Testis (tissue), 3 donors: Measurements from ENCODE around the gene SLC35D2. TPM values are rescaled to one million over a fixed set of nuclear protein-coding genes. Genes with fewer than 3 reads are reported as not detected.

Experiments used
- DNase-seq: peaks from one replicate; pipeline ENCODE4 v3.0.0-alpha.2; 2019
- H3K27ac ChIP-seq, 2 donors: fragments of 200-600 bp; sonication (generic); one replicate each; pipeline ENCODE4 v1.5.1; 2019
- H3K27me3 ChIP-seq: fragments of 200-600 bp; sonication (generic); one replicate; pipeline ENCODE4 v1.5.1; 2019
- H3K36me3 ChIP-seq: fragments of 200-600 bp; sonication (generic); one replicate; pipeline ENCODE4 v1.5.1; 2017; ENCODE audit warnings: low read depth; ENCODE audit errors: missing control alignments
- H3K4me1 ChIP-seq: fragments of 200-600 bp; sonication (generic); one replicate; pipeline ENCODE4 v1.5.1; 2019
- H3K4me3 ChIP-seq, 2 donors: fragments of 200-600 bp; sonication (generic); one replicate each; pipeline ENCODE4 v1.5.1; 2017 to 2019
- H3K9me3 ChIP-seq: fragments of 200-600 bp; sonication (generic); one replicate; pipeline ENCODE4 v1.5.1; 2017
- POLR2A ChIP-seq: fragments of 450-650 bp; IDR thresholded peaks from one replicate; pipeline ENCODE4 v1.6.1; 2017; ENCODE audit warnings: antibody characterized with exemption, mild to moderate bottlenecking, moderate library complexity
- WGBS, 2 donors: methylation state at CpG; one replicate each; pipeline ENCODE4 v1.1.5; 2018; 5-methylcytosine and 5-hydroxymethylcytosine counted together
- intact Hi-C: fragments of 100-400 bp; cut with DNase I; formaldehyde crosslinking; loops from one replicate; pipeline ENCODE4 v1.15.1; 2023; ENCODE audit warnings: low total_unique reads
- polyA plus RNA-seq: library from polyadenylated mRNA; stranded (reverse); fragments of 350-450 nt; fragmentation: Illumina TruSeq; extraction: RNeasy Lipid Tissue Mini Kit (QIAGEN cat#74804); gene quantifications from one replicate; pipeline ENCODE4 v1.2.3, GENCODE V29; 2014; ENCODE audit warnings: low read depth, low replicate concordance; ENCODE audit not compliant: insufficient read depth
- total RNA-seq, 2 donors: library from RNA; depleted of rRNA; stranded (reverse); fragments of >200 nt; gene quantifications; one replicate each; pipeline ENCODE4 v1.2.3, GENCODE V29; 2016
- TF ChIP-seq, protein P1 (sequence below), 3 experiments: fragments of 450-650 bp in 2 of 3; fragments of 200-600 bp in 1 of 3; sonication (generic) in 1 of 3; IDR thresholded peaks; one replicate each; pipeline ENCODE4 v1.5.1; 2016 to 2019; ENCODE audit warnings: antibody characterized with exemption in 3 of 3, mild to moderate bottlenecking in 2 of 3, moderate library complexity in 1 of 3

The SLC35D2 gene
- total and polyA plus RNA-seq, 3 donors from 2014 or later, result 18.4 to 34.2 (median 26.5) TPM

DNA sequence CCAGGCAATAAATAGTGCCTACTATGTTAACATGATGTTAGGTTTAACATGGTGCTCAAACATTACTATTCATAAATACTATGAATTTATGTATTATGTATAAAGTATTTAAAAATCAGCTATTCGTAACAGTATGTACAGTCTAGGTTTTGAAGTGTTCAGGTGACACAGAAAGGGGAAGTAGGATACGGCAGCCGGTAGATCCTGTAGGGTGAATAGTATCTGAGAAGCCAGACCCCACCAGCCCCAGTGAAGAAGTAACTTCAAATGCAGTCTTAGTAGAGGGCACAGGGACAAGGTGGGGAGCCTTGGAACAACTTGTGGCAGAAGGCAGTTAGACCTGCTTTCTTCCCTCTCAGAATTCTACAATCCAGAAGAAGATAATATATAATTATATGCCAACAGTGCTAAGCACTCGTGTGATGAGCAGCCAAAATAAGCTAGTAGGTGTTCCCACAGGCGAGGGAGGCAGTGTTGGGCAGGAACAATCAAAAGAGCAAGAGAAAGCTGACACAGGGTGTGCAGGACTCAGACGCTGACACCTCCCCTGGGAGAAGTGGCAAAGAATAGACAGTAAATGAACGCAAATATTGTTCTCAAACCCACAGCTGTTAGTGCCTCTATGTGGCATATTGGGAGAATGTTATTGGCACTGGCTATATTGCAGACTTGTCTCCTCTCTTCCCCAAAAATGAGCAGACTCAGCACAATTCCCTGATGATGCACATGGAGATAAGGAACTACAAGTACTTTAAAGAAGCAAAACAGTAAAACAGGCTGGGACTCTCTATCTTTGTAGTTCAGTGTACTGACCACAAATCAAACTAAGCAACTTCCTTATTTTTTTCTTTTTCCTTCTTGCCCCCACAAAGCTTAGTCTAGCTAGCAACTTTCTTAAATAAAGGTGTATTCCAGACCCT lies 30.1 kb upstream of the SLC35D2 start:
- Histone ChIP-seq H3K9me3 (no peaks in the 10 kb centered on the region), H3K4me1 (no peaks in the 10 kb centered on the region), H3K4me3 (no peak overlapping the region), H3K27ac (no peak overlapping the region), H3K36me3 (no peaks in the 10 kb centered on the region), H3K27me3 (no peaks in the 10 kb centered on the region)
- TF ChIP-seq, protein P1, sequence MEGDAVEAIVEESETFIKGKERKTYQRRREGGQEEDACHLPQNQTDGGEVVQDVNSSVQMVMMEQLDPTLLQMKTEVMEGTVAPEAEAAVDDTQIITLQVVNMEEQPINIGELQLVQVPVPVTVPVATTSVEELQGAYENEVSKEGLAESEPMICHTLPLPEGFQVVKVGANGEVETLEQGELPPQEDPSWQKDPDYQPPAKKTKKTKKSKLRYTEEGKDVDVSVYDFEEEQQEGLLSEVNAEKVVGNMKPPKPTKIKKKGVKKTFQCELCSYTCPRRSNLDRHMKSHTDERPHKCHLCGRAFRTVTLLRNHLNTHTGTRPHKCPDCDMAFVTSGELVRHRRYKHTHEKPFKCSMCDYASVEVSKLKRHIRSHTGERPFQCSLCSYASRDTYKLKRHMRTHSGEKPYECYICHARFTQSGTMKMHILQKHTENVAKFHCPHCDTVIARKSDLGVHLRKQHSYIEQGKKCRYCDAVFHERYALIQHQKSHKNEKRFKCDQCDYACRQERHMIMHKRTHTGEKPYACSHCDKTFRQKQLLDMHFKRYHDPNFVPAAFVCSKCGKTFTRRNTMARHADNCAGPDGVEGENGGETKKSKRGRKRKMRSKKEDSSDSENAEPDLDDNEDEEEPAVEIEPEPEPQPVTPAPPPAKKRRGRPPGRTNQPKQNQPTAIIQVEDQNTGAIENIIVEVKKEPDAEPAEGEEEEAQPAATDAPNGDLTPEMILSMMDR (IDR thresholded peaks at IDR 0.05), result no peak
- no peak for TF ChIP-seq POLR2A
- intact Hi-C loops, result no loop called here
- WGBS, 2 donors, result 64 to 68% methylated on average over 7 of the region's 7 CpGs
- no peak for DNase-seq

DNA sequence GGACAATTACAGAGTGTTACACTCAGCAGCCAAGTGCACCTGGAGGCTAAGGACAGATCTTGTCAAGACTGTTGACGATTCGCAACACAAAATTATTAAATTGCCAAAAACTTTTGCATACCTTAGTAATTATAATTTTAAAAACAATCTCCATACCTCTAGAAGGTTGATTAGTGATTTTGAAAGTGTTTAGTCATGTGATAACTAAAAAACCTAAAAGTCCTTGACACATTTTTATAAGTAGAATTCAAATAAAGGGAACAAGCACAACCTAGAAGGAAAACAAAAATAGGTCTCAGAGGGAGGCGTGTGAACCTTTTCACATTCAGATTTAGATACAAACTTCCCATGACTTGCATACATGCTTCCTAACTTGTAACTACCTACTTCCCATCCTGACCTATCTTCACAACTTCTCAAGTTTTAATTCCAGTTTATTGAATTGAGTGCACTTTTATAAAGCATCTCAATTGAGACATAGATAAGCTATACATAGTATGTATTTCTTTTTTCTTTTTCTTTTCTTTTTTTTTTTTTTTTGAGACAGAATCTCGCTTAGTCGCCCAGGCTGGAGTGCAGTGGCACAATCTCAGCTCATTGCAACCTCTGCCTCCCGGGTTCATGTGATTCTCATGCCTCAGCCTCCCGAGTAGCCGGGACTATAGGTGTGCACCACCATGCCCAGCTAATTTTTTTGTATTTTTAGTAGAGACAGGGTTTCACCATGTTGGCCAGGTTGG lies 28.8 kb upstream of the SLC35D2 start:
- H3K27me3 ChIP-seq, result no peaks in the 10 kb centered on the region
- DNase-seq, result no peak
- no peaks in the 10 kb centered on the region for H3K4me1 ChIP-seq
- H3K27ac ChIP-seq, result no peak overlapping the region
- no peaks in the 10 kb centered on the region for H3K36me3 ChIP-seq
- WGBS, 2 donors, result 85% methylated on average over 8 of the region's 8 CpGs
- H3K4me3 ChIP-seq, result no peak overlapping the region
- intact Hi-C loops, result no loop called here
- H3K9me3 ChIP-seq, result no peaks in the 10 kb centered on the region
- no peak for TF ChIP-seq POLR2A
- TF ChIP-seq, protein P1 (IDR thresholded peaks at IDR 0.05), result no peak

DNA sequence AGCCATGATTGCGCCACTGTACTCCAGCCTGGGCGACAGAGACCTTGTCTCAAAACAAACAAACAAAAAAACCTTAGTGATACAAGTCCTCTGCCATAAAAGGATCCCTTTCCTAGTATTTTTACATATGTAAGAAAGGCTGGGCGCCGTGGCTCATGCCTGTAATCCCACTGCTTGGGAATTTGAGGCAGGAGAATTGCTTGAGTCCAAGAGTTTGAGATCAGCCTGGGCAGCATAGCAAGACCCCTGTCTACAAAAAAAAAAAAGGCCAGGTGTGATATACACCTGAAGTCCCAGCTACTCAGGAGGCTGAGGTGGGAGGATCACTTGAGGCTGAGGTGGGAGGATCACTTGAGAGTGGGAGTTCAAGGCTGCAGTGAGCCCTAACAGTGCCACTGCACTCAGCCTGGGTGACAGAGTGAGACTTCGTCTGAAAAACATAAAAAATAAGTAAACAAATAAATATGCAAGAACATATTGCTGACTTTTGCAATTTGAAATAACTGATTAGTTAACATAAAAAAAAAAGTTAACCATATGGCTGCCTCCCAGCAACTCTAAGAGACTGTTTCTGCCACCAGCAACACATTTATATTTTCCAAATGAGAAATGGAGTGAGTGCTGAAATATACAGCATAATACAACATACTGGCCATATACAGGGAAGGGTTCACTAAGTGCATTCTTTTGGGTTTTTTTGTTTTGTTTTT lies 27.8 kb upstream of the SLC35D2 start:
- Histone ChIP-seq H3K36me3 (no peaks in the 10 kb centered on the region), H3K4me3 (no peak overlapping the region), H3K27ac (no peak overlapping the region), H3K9me3 (no peaks in the 10 kb centered on the region), H3K4me1 (no peaks in the 10 kb centered on the region), H3K27me3 (no peaks in the 10 kb centered on the region)
- intact Hi-C loops, result no loop called here
- TF ChIP-seq, protein P1 (IDR thresholded peaks at IDR 0.05), result no peak
- 90 to 95% methylated on average over 5 of the region's 5 CpGs for WGBS, 2 donors
- no peak for DNase-seq

DNA sequence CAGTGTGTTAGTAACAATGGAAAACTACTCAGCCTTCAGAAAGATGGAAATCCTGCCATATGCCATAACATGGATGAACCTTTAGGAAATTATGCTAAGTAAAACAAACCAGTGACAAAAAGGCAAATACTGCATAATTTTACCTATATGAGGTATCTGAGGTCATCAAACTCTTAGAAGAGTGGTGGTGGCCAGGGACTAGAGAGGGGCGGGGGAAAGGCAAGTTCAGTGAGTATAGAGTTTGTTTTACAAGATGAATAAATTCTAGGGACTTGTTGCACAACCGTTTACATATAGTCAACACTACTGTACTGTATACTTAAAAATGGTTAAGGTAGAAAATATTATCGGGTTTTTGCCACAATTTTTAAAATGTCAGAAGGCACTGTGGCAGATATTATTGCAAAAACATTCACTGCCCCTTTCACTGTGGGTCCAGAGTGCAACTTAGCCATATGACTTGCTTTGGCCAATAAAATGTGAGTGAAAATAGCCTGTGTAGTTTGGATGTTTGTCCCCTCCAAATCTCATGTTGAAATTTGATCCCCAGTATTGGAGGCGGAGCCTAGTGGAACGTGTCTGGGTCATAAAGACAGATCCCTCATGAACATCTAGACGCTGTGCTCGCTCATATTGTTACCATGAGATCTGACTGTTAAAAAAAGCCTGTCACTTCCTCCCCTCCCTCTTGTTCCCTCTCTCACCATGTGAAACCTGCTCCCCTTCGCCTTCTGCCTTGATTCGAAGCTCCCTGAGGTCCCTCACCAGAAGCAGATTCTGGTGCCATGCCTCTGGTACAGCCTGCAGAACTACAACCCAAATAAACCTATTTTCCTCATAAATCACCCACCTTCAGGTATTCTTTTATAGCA lies 25.1 kb upstream of the SLC35D2 start:
- H3K27ac ChIP-seq, result no peak overlapping the region
- H3K4me1 ChIP-seq, result no peaks in the 10 kb centered on the region
- no peaks in the 10 kb centered on the region for H3K36me3 ChIP-seq
- intact Hi-C loops, result no loop called here
- 57 to 72% methylated on average over 9 of the region's 9 CpGs for whole genome bisulfite sequencing, 2 donors
- H3K4me3 ChIP-seq, result no peak overlapping the region
- no peaks in the 10 kb centered on the region for H3K9me3 ChIP-seq
- TF ChIP-seq, protein P1 (IDR thresholded peaks at IDR 0.05), result no peak
- TF ChIP-seq POLR2A, result no peak
- H3K27me3 ChIP-seq, result no peaks in the 10 kb centered on the region
- DNase-seq, result no peak
